Neural progenitor cell (in vitro differentiated cells): Measurements from ENCODE around the gene OTOGL. TPM values are rescaled to one million over a fixed set of nuclear protein-coding genes. Genes with fewer than 3 reads are reported as not detected.

Source experiments
- DNase-seq: peaks from one replicate; pipeline ENCODE4 v3.0.0-alpha.2; 2016; ENCODE audit warnings: low spot score
- H2AFZ ChIP-seq: fragments of 200-600 bp; sonication (generic); replicated peaks from 2 replicates; pipeline ENCODE4 v1.6.1; 2016; ENCODE audit warnings: antibody characterized with exemption
- H3F3A ChIP-seq: fragments of 200-600 bp; sonication (generic); 2 replicates; pipeline ENCODE4 v1.6.1; 2016; ENCODE audit warnings: antibody characterized with exemption, low read depth
- H3K27ac ChIP-seq: fragments of 200-600 bp; sonication (generic); 2 replicates; pipeline ENCODE4 v1.5.1; 2016; ENCODE audit warnings: mild to moderate bottlenecking
- H3K27me3 ChIP-seq: fragments of 200-600 bp; sonication (generic); 2 replicates; pipeline ENCODE4 v1.6.1; 2016; ENCODE audit warnings: mild to moderate bottlenecking, moderate library complexity
- H3K36me3 ChIP-seq: fragments of 200-600 bp; sonication (generic); 2 replicates; pipeline ENCODE4 v1.5.1; 2016
- H3K4me1 ChIP-seq: fragments of 200-600 bp; sonication (generic); 2 replicates; pipeline ENCODE4 v1.6.1; 2016; ENCODE audit warnings: mixed run types
- H3K4me2 ChIP-seq: fragments of 200-600 bp; sonication (generic); 2 replicates; pipeline ENCODE4 v1.6.1; 2016
- H3K4me3 ChIP-seq: fragments of 200-600 bp; sonication (generic); 2 replicates; pipeline ENCODE4 v1.5.1; 2016
- H3K79me2 ChIP-seq: fragments of 200-600 bp; sonication (generic); 2 replicates; pipeline ENCODE4 v1.6.1; 2016; ENCODE audit warnings: low read depth
- H3K9ac ChIP-seq: fragments of 200-600 bp; sonication (generic); 2 replicates; pipeline ENCODE4 v1.6.1; 2016
- H3K9me3 ChIP-seq: fragments of 200-600 bp; sonication (generic); 2 replicates; pipeline ENCODE4 v1.5.1; 2016; ENCODE audit warnings: low read depth
- H4K20me1 ChIP-seq: fragments of 200-600 bp; sonication (generic); 2 replicates; pipeline ENCODE4 v1.6.1; 2016; ENCODE audit warnings: low read depth
- H3K27ac Mint-ChIP-seq: 3 replicates; pipeline ENCODE4 v1.8.0; 2021; ENCODE audit warnings: mixed read lengths
- H3K27me3 Mint-ChIP-seq: 2 replicates; pipeline ENCODE4 v1.8.0; 2022; ENCODE audit warnings: low read depth, mild to moderate bottlenecking, inconsistent platforms, moderate library complexity, mixed read lengths; ENCODE audit not compliant: insufficient read depth
- H3K36me3 Mint-ChIP-seq: 3 replicates; pipeline ENCODE4 v1.8.0; 2021; ENCODE audit warnings: mixed read lengths
- H3K4me1 Mint-ChIP-seq: 3 replicates; pipeline ENCODE4 v1.8.0; 2021; ENCODE audit warnings: mixed read lengths
- H3K4me3 Mint-ChIP-seq: 3 replicates; pipeline ENCODE4 v1.8.0; 2021; ENCODE audit warnings: mild to moderate bottlenecking, moderate library complexity, mixed read lengths
- H3K9me3 Mint-ChIP-seq: 3 replicates; pipeline ENCODE4 v1.8.0; 2020; ENCODE audit warnings: mixed read lengths
- EZH2 ChIP-seq: fragments of 200-600 bp; sonication (generic); IDR thresholded peaks from 2 replicates; pipeline ENCODE4 v1.6.1; 2017; ENCODE audit warnings: antibody characterized with exemption, mild to moderate bottlenecking, moderate library complexity
- EZH2phosphoT487 ChIP-seq: fragments of 200-600 bp; sonication (generic); IDR thresholded peaks from 2 replicates; pipeline ENCODE4 v1.6.1; 2017; ENCODE audit warnings: antibody characterized with exemption
- total RNA-seq: library from RNA; depleted of rRNA; stranded (reverse); fragments of >200 nt; gene quantifications from 2 replicates; pipeline ENCODE4 v1.2.3, GENCODE V29; 2015; ENCODE audit warnings: low replicate concordance
- TF ChIP-seq, protein P1 (sequence below): fragments of 200-600 bp; sonication (generic); IDR thresholded peaks from 2 replicates; pipeline ENCODE4 v1.5.1; 2017; ENCODE audit warnings: antibody characterized with exemption, mild to moderate bottlenecking

Gene OTOGL
- total RNA-seq, 1 donor from 2014 or later = 0.13 TPM

DNA sequence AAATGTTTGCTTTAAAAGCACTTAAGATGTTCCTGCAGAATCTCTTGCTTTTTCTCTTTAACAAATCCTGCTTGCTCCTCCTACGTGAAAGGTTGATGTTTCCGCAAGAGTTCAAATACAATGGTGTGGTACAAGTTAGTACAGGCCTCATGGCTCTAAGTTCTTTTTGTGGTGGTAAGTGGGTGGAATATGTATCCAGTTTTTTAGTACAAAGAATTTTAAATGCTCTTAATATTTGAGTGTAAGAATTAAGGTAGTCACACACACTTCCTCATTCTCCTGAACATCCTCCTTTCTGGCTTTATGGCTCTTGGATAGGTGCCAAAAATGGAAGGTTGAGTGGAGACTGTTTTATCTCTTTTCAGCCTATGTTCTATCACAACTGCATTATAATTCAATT is 1.8 kb downstream of the OTOGL start:
- Histone ChIP-seq H3F3A (no peaks in the 10 kb centered on the region), H3K27ac (no peak overlapping the region), H2AFZ (no peak overlapping the region), H3K27me3 (no peaks in the 10 kb centered on the region), H3K36me3 (no peaks in the 10 kb centered on the region), H3K4me1 (no peaks in the 10 kb centered on the region), H3K9ac (no peak overlapping the region), H3K4me2 (no peak overlapping the region), H4K20me1 (no peaks in the 10 kb centered on the region), H3K9me3 (no peaks in the 10 kb centered on the region), H3K4me3 (no peak overlapping the region), H3K79me2 (no peaks in the 10 kb centered on the region)
- Mint-ChIP-seq H3K4me3 (no peak overlapping the region), H3K27me3 (no peaks in the 10 kb centered on the region), H3K36me3 (no peaks in the 10 kb centered on the region), H3K9me3 (no peaks in the 10 kb centered on the region), H3K4me1 (peaks cover 2% of the 10 kb centered on the region), H3K27ac (no peak overlapping the region)
- no peak for TF ChIP-seq EZH2phosphoT487
- TF ChIP-seq, protein P1, sequence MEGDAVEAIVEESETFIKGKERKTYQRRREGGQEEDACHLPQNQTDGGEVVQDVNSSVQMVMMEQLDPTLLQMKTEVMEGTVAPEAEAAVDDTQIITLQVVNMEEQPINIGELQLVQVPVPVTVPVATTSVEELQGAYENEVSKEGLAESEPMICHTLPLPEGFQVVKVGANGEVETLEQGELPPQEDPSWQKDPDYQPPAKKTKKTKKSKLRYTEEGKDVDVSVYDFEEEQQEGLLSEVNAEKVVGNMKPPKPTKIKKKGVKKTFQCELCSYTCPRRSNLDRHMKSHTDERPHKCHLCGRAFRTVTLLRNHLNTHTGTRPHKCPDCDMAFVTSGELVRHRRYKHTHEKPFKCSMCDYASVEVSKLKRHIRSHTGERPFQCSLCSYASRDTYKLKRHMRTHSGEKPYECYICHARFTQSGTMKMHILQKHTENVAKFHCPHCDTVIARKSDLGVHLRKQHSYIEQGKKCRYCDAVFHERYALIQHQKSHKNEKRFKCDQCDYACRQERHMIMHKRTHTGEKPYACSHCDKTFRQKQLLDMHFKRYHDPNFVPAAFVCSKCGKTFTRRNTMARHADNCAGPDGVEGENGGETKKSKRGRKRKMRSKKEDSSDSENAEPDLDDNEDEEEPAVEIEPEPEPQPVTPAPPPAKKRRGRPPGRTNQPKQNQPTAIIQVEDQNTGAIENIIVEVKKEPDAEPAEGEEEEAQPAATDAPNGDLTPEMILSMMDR = no peak
- TF ChIP-seq EZH2 = no peak
- DNase-seq = no peak

DNA sequence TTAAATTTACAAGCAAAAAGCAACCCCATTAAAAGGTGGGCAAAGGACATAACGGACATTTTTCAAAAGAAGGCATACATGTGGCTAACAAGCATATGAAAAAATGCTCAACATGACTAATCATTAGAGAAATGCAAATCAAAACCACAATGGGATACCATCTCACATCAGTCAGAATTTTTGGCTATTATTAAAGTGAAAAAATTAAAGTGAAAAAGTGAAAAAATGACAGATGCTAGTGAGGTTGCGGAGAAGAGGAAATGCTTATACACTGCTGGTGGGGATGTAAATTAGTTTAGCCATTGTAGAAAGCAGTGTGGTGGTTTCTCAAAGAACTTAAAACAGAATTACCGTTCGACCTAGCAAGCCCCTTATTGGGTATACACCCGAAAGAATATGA is 7.9 kb downstream of the OTOGL start:
- Histone ChIP-seq H3K27ac (no peak overlapping the region), H3K79me2 (no peaks in the 10 kb centered on the region), H3K4me2 (no peak overlapping the region), H3F3A (no peaks in the 10 kb centered on the region), H3K9ac (no peak overlapping the region), H3K4me1 (no peaks in the 10 kb centered on the region), H3K4me3 (no peak overlapping the region), H3K9me3 (no peaks in the 10 kb centered on the region), H3K36me3 (no peaks in the 10 kb centered on the region), H4K20me1 (no peaks in the 10 kb centered on the region), H3K27me3 (no peaks in the 10 kb centered on the region), H2AFZ (no peak overlapping the region)
- H3K4me3 Mint-ChIP-seq = no peak overlapping the region
- H3K27me3 Mint-ChIP-seq = peaks cover 2% of the 10 kb centered on the region
- no peaks in the 10 kb centered on the region for H3K36me3 Mint-ChIP-seq
- TF ChIP-seq, protein P1 = no peak
- no peak for TF ChIP-seq EZH2
- H3K27ac Mint-ChIP-seq = no peak overlapping the region
- no peaks in the 10 kb centered on the region for H3K9me3 Mint-ChIP-seq
- no peaks in the 10 kb centered on the region for H3K4me1 Mint-ChIP-seq
- no peak for DNase-seq

DNA sequence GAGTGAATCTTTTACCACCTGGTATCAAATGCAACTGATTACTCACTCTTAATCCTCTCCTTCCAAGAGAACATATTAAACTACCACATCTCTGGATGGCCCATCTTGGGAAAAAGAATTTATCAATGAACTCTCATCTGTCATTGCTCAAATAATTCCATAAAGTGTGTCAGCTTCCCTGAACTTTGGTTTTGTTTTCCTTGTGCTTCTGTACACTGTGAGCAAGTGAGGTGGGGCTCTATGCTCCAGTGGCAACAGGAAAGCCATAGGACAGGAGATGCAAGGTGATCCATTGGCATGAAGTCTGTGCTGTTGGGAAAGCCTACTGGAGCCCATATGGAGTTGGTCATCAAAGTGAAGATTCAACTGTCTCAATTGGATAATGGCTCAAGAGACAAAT is 17.4 kb downstream of the OTOGL start:
- no peak overlapping the region for H3K4me2 ChIP-seq
- H3K79me2 ChIP-seq = no peaks in the 10 kb centered on the region
- no peak overlapping the region for H3K4me3 Mint-ChIP-seq
- no peak overlapping the region for H3K27ac ChIP-seq
- no peak overlapping the region for H3K9ac ChIP-seq
- H3K27ac Mint-ChIP-seq = no peak overlapping the region
- H3K36me3 ChIP-seq = no peaks in the 10 kb centered on the region
- H3K27me3 Mint-ChIP-seq = no peaks in the 10 kb centered on the region
- peaks cover 7% of the 10 kb centered on the region for H3K9me3 Mint-ChIP-seq
- DNase-seq = no peak
- no peaks in the 10 kb centered on the region for H3K9me3 ChIP-seq
- H3K4me1 Mint-ChIP-seq = peaks cover 11% of the 10 kb centered on the region
- TF ChIP-seq, protein P1 = no peak
- TF ChIP-seq EZH2 = no peak
- TF ChIP-seq EZH2phosphoT487 = no peak
- no peaks in the 10 kb centered on the region for H4K20me1 ChIP-seq
- peaks cover 12% of the 10 kb centered on the region for H3K4me1 ChIP-seq
- no peak overlapping the region for H2AFZ ChIP-seq
- H3K27me3 ChIP-seq = no peaks in the 10 kb centered on the region
- no peak overlapping the region for H3K4me3 ChIP-seq
- H3K36me3 Mint-ChIP-seq = no peaks in the 10 kb centered on the region
- no peaks in the 10 kb centered on the region for H3F3A ChIP-seq
